ENCODE results near the gene ADAM12.

DNA sequence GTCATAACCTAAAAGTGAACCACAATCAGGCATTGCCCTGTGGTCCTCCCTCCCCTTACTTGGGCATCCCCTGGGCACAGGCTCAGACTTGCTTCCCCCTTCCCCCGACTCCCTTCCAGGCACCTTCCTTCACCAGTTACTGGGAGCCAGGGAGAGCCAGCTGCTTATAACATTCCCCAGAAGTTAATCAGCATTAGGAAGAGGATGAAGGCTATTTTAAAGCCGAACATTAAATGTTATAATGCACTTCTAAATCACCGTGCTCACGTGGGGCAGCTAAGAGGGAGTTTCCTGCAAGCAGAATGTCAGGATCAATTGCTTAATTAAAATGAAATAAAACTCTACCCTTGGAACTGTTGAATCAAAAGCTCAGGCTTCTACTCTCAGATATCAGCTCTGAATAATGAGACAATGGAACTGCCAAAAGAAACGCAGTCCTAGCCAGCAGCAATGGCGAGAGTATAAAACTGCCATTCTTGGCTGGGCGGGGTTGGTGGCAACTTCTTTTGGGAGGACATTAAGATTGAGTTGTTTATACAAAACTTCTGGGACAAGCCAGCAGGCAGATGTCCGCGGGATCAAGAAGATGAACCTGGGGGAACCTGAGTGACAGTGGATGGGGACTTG is 322.4 kb downstream of the ADAM12 start:
- TF ChIP-seq, protein P1, sequence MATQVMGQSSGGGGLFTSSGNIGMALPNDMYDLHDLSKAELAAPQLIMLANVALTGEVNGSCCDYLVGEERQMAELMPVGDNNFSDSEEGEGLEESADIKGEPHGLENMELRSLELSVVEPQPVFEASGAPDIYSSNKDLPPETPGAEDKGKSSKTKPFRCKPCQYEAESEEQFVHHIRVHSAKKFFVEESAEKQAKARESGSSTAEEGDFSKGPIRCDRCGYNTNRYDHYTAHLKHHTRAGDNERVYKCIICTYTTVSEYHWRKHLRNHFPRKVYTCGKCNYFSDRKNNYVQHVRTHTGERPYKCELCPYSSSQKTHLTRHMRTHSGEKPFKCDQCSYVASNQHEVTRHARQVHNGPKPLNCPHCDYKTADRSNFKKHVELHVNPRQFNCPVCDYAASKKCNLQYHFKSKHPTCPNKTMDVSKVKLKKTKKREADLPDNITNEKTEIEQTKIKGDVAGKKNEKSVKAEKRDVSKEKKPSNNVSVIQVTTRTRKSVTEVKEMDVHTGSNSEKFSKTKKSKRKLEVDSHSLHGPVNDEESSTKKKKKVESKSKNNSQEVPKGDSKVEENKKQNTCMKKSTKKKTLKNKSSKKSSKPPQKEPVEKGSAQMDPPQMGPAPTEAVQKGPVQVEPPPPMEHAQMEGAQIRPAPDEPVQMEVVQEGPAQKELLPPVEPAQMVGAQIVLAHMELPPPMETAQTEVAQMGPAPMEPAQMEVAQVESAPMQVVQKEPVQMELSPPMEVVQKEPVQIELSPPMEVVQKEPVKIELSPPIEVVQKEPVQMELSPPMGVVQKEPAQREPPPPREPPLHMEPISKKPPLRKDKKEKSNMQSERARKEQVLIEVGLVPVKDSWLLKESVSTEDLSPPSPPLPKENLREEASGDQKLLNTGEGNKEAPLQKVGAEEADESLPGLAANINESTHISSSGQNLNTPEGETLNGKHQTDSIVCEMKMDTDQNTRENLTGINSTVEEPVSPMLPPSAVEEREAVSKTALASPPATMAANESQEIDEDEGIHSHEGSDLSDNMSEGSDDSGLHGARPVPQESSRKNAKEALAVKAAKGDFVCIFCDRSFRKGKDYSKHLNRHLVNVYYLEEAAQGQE (IDR thresholded peaks at IDR 0.05; ENCODE audit: borderline replicate concordance) = no peak
- TF ChIP-seq MXI1 (conservative IDR thresholded peaks at IDR 0.05; ENCODE audit: poor library complexity, severe bottlenecking) = no peak
- TF ChIP-seq, protein P2, sequence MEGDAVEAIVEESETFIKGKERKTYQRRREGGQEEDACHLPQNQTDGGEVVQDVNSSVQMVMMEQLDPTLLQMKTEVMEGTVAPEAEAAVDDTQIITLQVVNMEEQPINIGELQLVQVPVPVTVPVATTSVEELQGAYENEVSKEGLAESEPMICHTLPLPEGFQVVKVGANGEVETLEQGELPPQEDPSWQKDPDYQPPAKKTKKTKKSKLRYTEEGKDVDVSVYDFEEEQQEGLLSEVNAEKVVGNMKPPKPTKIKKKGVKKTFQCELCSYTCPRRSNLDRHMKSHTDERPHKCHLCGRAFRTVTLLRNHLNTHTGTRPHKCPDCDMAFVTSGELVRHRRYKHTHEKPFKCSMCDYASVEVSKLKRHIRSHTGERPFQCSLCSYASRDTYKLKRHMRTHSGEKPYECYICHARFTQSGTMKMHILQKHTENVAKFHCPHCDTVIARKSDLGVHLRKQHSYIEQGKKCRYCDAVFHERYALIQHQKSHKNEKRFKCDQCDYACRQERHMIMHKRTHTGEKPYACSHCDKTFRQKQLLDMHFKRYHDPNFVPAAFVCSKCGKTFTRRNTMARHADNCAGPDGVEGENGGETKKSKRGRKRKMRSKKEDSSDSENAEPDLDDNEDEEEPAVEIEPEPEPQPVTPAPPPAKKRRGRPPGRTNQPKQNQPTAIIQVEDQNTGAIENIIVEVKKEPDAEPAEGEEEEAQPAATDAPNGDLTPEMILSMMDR (IDR thresholded peaks at IDR 0.05; ENCODE audit: poor library complexity, severe bottlenecking) = no peak
